Activated CD4-positive, CD25-positive, alpha-beta regulatory T cell (primary cell): Measurements from ENCODE around the gene WLS.

ENCODE experiments used
- DNase-seq, 4 experiments: peaks; one replicate each; lab custom pipeline; 2025; lab: John Stamatoyannopoulos, UW

Gene WLS

GRCh38 chr1:68085752-68086151 is 146.6 kb downstream of the WLS start:
- DNase-seq = no peak

- no peak for DNase-seq
Observed at GRCh38 chr1:68083686-68084085, 148.6 kb downstream of the WLS start.

- no peak for DNase-seq
Observed at GRCh38 chr1:68081775-68082283, 150.5 kb downstream of the WLS start.

GRCh38 chr1:68078647-68079046 is 153.7 kb downstream of the WLS start:
- no peak for DNase-seq
